HG03460 (cell line): ENCODE results near the gene CCDC120.

Source experiments
- ATAC-seq: cut with Tn5 transposase; IDR thresholded peaks from one replicate; pipeline ENCODE4 v1.9.1; 2021; ENCODE audit not compliant: unreplicated experiment

The CCDC120 gene

GRCh38 chrX:49061490-49061889 is 2.7 kb downstream of the CCDC120 start:
- no peak for ATAC-seq

- ATAC-seq, result no peak
Observed at GRCh38 chrX:49061916-49062315, 3.1 kb downstream of the CCDC120 start.

- ATAC-seq, result no peak
Observed at GRCh38 chrX:49063715-49064114, 4.9 kb downstream of the CCDC120 start.

- no peak for ATAC-seq
Observed at GRCh38 chrX:49064303-49064702, 5.5 kb downstream of the CCDC120 start.

- ATAC-seq, result no peak
Observed at GRCh38 chrX:49064735-49065134, 5.9 kb downstream of the CCDC120 start.

GRCh38 chrX:49066278-49066677 is 7.5 kb downstream of the CCDC120 start:
- no peak for ATAC-seq

GRCh38 chrX:49066690-49067089 is 7.9 kb downstream of the CCDC120 start:
- ATAC-seq, result no peak

- ATAC-seq, result no peak
Observed at GRCh38 chrX:49067285-49068120, 8.7 kb downstream of the CCDC120 start.

GRCh38 chrX:49069038-49069437 is 10.2 kb downstream of the CCDC120 start:
- ATAC-seq, result no peak

GRCh38 chrX:49070988-49071387 is 12.2 kb downstream of the CCDC120 start:
- no peak for ATAC-seq

- ATAC-seq, result no peak
Observed at GRCh38 chrX:49071877-49072711, 13.3 kb downstream of the CCDC120 start.

- ATAC-seq, result no peak
Observed at GRCh38 chrX:49072712-49073095, 13.9 kb downstream of the CCDC120 start.

GRCh38 chrX:49073601-49074575 is 15.1 kb downstream of the CCDC120 start, which contains the start of gene PRAF2:
PRAF2 (minus strand) TSS chrX:49074002; CDS start chrX:49073987, 15 bp downstream.
- ATAC-seq, result peak; percentile 95

GRCh38 chrX:49075347-49075746 is 16.5 kb downstream of the CCDC120 start:
- ATAC-seq, result no peak

GRCh38 chrX:49077941-49078340 is 19.1 kb downstream of the CCDC120 start:
- ATAC-seq, result no peak

GRCh38 chrX:49079489-49080428 is 21.0 kb downstream of the CCDC120 start, which contains the start of gene WDR45:
WDR45 (minus strand) TSS chrX:49079887; CDS start chrX:49078095, 1,792 bp downstream.
- peak; percentile 75 for ATAC-seq

GRCh38 chrX:49082271-49082871 is 23.6 kb downstream of the CCDC120 start:
- no peak for ATAC-seq

GRCh38 chrX:49089553-49089952 is 30.8 kb downstream of the CCDC120 start:
- ATAC-seq, result no peak

- no peak for ATAC-seq
Observed at GRCh38 chrX:49096419-49096818, 37.6 kb downstream of the CCDC120 start.
